GM12864 (cell line): ENCODE data around the gene FCHO2.

ENCODE experiments used
- DNase-seq: peaks from one replicate; pipeline ENCODE4 v3.0.0-alpha.2; 2011; ENCODE audit warnings: low read depth
- H3K4me3 ChIP-seq: 2 replicates; pipeline ENCODE4 v1.5.1; 2011; ENCODE audit warnings: mild to moderate bottlenecking, low read depth, low read length, control low read depth
- CTCF ChIP-seq: IDR thresholded peaks from 2 replicates; pipeline ENCODE4 v1.5.1; 2011; ENCODE audit warnings: low read depth, mild to moderate bottlenecking, moderate library complexity, low read length, control low read depth, inconsistent platforms; ENCODE audit errors: missing control alignments

FCHO2 gene

GRCh38 chr5:73030995-73031394, 75.2 kb downstream of the FCHO2 start:
- no peak overlapping the region for H3K4me3 ChIP-seq
- no peak for DNase-seq

GRCh38 chr5:73031839-73032238, 76.0 kb downstream of the FCHO2 start:
- TF ChIP-seq CTCF, result no peak
- DNase-seq, result no peak
- no peak overlapping the region for H3K4me3 ChIP-seq

More at GRCh38 chr5:73030995-73031394, 75.2 kb downstream of the FCHO2 start:
- TF ChIP-seq CTCF, result no peak

- no peak for DNase-seq
- H3K4me3 ChIP-seq, result no peak overlapping the region
- no peak for TF ChIP-seq CTCF
These were observed 76.8 kb downstream of the FCHO2 start for GRCh38 chr5:73032635-73033034.

GRCh38 chr5:73037545-73037944, 81.7 kb downstream of the FCHO2 start:
- no peak for DNase-seq
- no peak for TF ChIP-seq CTCF
- no peak overlapping the region for H3K4me3 ChIP-seq

GRCh38 chr5:73039082-73039481, 83.2 kb downstream of the FCHO2 start:
- H3K4me3 ChIP-seq, result no peak overlapping the region
- no peak for TF ChIP-seq CTCF
- no peak for DNase-seq

GRCh38 chr5:73042993-73043392, 87.2 kb downstream of the FCHO2 start:
- DNase-seq, result no peak
- TF ChIP-seq CTCF, result no peak
- H3K4me3 ChIP-seq, result no peak overlapping the region

- H3K4me3 ChIP-seq, result no peak overlapping the region
- no peak for DNase-seq
- TF ChIP-seq CTCF, result no peak
These were observed 88.7 kb downstream of the FCHO2 start for GRCh38 chr5:73044546-73044945.
